ENCODE measurements around the gene AQP12A.
"Not testable (repeated sequence)": the region's sequence is repeated elsewhere in the genome, so short reads cannot be mapped to it uniquely, and the experiment has no call there.

Gene AQP12A

GRCh38 chr2:240662681-240663080 is 29.0 kb upstream of the AQP12A start:
- DNase-seq, result no peak

GRCh38 chr2:240663546-240664190 is 28.0 kb upstream of the AQP12A start:
- no peak for DNase-seq

- DNase-seq, result no peak
These were observed 27.0 kb upstream of the AQP12A start for GRCh38 chr2:240664622-240665021.

- DNase-seq, result no peak
These were observed 21.3 kb upstream of the AQP12A start for GRCh38 chr2:240670402-240670801.

GRCh38 chr2:240670950-240671349 is 20.7 kb upstream of the AQP12A start:
- no peak for DNase-seq

GRCh38 chr2:240672076-240672700 is 19.5 kb upstream of the AQP12A start:
- DNase-seq, result no peak

GRCh38 chr2:240672701-240673190 is 18.9 kb upstream of the AQP12A start:
- no peak for DNase-seq

GRCh38 chr2:240674461-240675184 is 17.0 kb upstream of the AQP12A start:
- not testable (repeated sequence) for DNase-seq

- not testable (repeated sequence) for DNase-seq
These were observed 16.3 kb upstream of the AQP12A start for GRCh38 chr2:240675345-240675744.

- not testable (repeated sequence) for DNase-seq
These were observed 13.6 kb upstream of the AQP12A start for GRCh38 chr2:240678043-240678442.

- DNase-seq, result not testable (repeated sequence)
These were observed 12.8 kb upstream of the AQP12A start for GRCh38 chr2:240678909-240679308.

- not testable (repeated sequence) for DNase-seq
These were observed 11.5 kb upstream of the AQP12A start for GRCh38 chr2:240680185-240680584.

GRCh38 chr2:240682431-240683224 is 9.0 kb upstream of the AQP12A start, which contains the start of gene AQP12B:
AQP12B (minus strand) TSS chr2:240682885; CDS start chr2:240682837, 48 bp downstream.
- DNase-seq, result not testable (repeated sequence)

- not testable (repeated sequence) for DNase-seq
These were observed 8.2 kb upstream of the AQP12A start for GRCh38 chr2:240683329-240683979.

- DNase-seq, result not testable (repeated sequence)
These were observed 7.5 kb upstream of the AQP12A start for GRCh38 chr2:240683980-240684728.

GRCh38 chr2:240685771-240686371 is 5.8 kb upstream of the AQP12A start:
- DNase-seq, result no peak

- no peak for DNase-seq
These were observed 5.2 kb upstream of the AQP12A start for GRCh38 chr2:240686460-240686859.

GRCh38 chr2:240687045-240687740 is 4.5 kb upstream of the AQP12A start:
- DNase-seq, result no peak

- DNase-seq, result no peak
These were observed 3.7 kb upstream of the AQP12A start for GRCh38 chr2:240687741-240688552.

- DNase-seq, result no peak
These were observed 3.1 kb upstream of the AQP12A start for GRCh38 chr2:240688553-240688919.

All from stimulated activated CD4-positive, alpha-beta T cell treated with anti-CD3 and anti-CD28 coated beads, Interleukin-2, amount 100 ng/mL, for 48 hours (primary cell).